Stimulated activated memory B cell treated with anti-CD40 and anti-IgM and Interleukin-4, amounts not matched to agents 10 μg/mL and 1 μg/mL and 100 μg/mL, for 72 hours (primary cell): Measurements from ENCODE around the gene RET.
A peak's percentile ranks its signal among the peaks of the same experiment; 100 is the strongest.

Source experiments
- ATAC-seq: fragments of 150-1000 bp; cut with Tn5 transposase; 2 replicates; pipeline ENCODE4 v1.10.0; 2021
- H3K27ac Mint-ChIP-seq: one replicate; pipeline ENCODE4 v1.8.0; 2022; ENCODE audit warnings: mild to moderate bottlenecking, mixed read lengths
- H3K27me3 Mint-ChIP-seq: one replicate; pipeline ENCODE4 v1.8.0; 2022; ENCODE audit warnings: mixed read lengths
- H3K36me3 Mint-ChIP-seq: one replicate; pipeline ENCODE4 v1.8.0; 2022; ENCODE audit warnings: mixed read lengths
- H3K4me1 Mint-ChIP-seq: one replicate; pipeline ENCODE4 v1.8.0; 2022; ENCODE audit warnings: mixed read lengths
- H3K4me3 Mint-ChIP-seq: one replicate; pipeline ENCODE4 v1.8.0; 2022; ENCODE audit warnings: mild to moderate bottlenecking, moderate library complexity, mixed read lengths
- H3K9me3 Mint-ChIP-seq: one replicate; pipeline ENCODE4 v1.8.0; 2022; ENCODE audit warnings: mixed read lengths

Gene RET

DNA sequence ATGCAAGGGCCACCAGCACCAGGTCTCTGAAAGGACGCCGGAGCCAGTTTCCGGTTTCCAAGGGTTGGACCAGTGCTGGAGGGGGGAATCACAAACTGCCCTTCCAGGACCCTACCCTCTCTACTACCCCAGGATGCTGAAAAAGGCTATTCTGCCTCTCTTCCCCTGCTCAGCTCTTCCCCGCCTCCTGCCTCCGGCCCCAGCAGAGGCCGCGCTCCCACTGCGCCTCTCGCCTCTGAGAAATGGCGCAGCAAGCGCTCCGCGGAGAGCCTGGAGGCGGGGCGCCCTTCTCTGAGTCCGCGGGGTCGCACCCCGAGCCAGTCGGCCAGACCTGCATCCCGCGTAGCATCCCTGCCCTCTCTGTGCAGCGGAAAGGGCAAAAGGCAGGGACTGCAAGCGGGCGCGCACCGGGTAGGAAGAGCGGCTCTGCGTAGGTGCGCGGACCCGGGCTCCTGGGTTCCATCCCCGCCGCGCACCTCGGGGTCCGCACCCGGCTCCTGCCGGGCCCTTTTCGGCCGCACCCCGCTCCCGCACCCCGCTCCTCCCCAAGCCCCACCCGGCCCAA lies 476 bp upstream of the RET start:
- Mint-ChIP-seq H3K27me3 (peaks cover 63% of the 10 kb centered on the region), H3K4me1 (peaks cover 14% of the 10 kb centered on the region), H3K27ac (no peak overlapping the region), H3K36me3 (no peaks in the 10 kb centered on the region), H3K9me3 (no peaks in the 10 kb centered on the region), H3K4me3 (peak overlapping the region; percentile 36)
- peak; percentile 2 for ATAC-seq

DNA sequence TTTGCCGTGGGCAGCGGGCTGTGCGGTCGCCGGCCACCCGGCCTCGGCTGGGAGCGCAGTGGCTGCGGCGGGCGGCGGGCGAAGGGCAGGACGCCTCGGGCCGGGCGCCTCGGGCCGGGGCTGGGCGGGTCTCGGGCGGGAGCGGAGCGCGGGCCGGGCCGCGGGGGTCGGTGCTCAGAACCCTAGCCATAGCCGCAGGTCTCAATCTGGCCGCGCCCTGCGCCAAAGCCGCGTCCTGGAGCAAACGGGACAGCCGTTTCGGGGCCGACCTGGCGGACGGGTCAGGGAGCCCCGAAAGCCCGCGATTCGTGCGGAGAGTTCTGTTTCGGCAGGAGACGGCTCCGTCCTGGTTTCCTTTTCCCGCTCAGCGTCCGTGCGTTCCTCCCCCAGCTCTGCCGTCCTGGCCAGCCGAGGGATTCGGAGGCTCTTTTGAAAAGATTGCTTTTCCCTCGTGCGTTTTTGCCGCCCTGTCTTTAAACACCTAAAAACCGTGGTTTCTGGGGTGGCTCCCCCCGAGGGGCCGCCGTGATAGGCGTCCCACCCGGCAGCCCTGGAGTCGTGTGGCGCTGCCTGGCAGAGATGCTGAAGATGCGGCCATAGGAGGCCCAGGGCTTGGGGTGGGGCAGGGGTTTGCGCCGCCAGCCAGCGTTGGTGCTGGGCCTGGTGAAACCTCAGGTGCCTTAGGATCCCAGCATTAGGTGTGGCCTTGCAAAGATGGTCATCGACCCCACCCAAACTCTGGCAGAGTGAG lies 727 bp downstream of the RET start:
- H3K9me3 Mint-ChIP-seq = no peaks in the 10 kb centered on the region
- peak overlapping the region; percentile 50 for H3K4me3 Mint-ChIP-seq
- H3K36me3 Mint-ChIP-seq = no peaks in the 10 kb centered on the region
- no peak overlapping the region for H3K27ac Mint-ChIP-seq
- peaks cover 14% of the 10 kb centered on the region for H3K4me1 Mint-ChIP-seq
- peaks cover 75% of the 10 kb centered on the region for H3K27me3 Mint-ChIP-seq
- no peak for ATAC-seq

DNA sequence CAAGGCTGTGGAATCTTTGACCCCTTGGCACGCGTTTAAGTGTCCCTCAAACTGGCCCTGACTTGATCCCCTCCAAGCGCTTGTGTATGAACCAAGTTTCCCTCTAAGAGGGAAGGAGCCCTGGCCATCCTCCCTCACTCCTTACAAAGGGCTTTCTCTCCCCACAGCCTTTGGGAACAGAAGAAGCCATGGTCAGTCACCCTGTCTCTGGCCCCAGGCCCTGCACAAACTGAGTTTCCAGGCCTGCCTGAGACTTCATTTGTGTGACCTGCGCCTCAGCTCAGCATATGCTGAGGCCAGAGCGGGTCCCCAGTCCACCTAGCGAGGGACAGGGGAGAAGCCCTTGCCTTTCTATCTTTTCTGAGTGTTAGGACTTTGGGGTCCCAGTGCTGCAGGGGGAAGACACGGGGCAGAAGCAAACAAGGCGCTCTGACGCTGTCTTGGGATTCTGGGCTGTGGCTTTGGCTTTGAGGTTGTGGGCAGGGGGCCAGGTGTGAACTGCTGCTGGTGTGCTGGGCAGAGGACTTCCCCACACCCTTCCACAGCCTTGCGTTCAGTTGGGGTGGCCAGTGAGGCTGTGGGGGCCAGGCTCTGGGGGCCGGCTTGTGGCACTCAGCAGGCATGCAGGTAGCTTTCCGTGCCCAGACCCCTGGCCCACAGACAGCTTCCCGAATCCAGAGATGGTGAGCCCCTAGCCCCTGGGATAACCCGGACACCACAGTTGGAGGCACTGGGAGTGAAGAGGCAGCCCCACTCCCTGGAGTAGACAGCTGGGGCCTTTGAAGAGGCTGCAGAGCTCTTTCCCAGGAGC lies 1.5 kb downstream of the RET start:
- H3K4me1 Mint-ChIP-seq = peaks cover 14% of the 10 kb centered on the region
- peak overlapping the region; percentile 24 for H3K4me3 Mint-ChIP-seq
- H3K27ac Mint-ChIP-seq = no peak overlapping the region
- H3K36me3 Mint-ChIP-seq = no peaks in the 10 kb centered on the region
- no peaks in the 10 kb centered on the region for H3K9me3 Mint-ChIP-seq
- no peak for ATAC-seq
- H3K27me3 Mint-ChIP-seq = peaks cover 81% of the 10 kb centered on the region

DNA sequence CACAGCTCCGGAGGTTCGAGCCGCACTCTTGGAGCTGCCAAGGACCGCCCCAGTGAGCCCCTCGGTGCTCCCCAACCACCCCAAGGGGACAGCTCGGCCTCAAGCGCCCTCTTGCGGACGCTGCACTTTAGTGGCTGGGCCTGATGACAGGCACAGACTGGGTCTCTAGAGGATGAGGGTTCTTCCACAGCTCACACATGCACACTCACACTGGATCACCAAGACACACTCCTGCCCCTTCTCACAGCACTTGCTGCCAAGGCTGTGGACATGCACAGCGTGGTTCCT lies 2.1 kb downstream of the RET start:
- Mint-ChIP-seq H3K27ac (no peak overlapping the region), H3K36me3 (no peaks in the 10 kb centered on the region), H3K4me3 (no peak overlapping the region), H3K27me3 (peaks cover 81% of the 10 kb centered on the region), H3K9me3 (no peaks in the 10 kb centered on the region), H3K4me1 (peaks cover 14% of the 10 kb centered on the region)
- no peak for ATAC-seq

DNA sequence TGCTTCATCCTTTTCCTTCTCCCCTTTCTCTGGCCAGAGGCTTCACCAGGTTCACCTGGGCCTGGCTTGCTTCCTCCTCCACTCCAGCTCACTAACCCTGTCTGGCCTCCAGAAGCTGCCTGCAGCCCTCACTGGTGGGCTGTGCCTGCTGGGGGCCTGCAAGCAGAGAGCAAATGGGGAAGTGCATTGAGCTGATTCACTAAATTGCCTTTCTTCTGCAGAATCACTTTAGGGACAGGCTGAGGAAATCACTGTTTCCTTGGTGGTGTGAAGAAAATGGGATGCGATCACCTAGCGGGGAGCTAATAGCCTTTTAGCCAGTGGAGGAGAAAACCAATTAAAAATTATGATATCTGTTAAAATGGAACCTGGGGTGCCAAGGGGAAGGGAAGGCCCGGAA lies 3.0 kb downstream of the RET start:
- ATAC-seq = no peak
- no peaks in the 10 kb centered on the region for H3K36me3 Mint-ChIP-seq
- H3K4me3 Mint-ChIP-seq = no peak overlapping the region
- H3K27ac Mint-ChIP-seq = no peak overlapping the region
- peaks cover 14% of the 10 kb centered on the region for H3K4me1 Mint-ChIP-seq
- no peaks in the 10 kb centered on the region for H3K9me3 Mint-ChIP-seq
- H3K27me3 Mint-ChIP-seq = peaks cover 78% of the 10 kb centered on the region

DNA sequence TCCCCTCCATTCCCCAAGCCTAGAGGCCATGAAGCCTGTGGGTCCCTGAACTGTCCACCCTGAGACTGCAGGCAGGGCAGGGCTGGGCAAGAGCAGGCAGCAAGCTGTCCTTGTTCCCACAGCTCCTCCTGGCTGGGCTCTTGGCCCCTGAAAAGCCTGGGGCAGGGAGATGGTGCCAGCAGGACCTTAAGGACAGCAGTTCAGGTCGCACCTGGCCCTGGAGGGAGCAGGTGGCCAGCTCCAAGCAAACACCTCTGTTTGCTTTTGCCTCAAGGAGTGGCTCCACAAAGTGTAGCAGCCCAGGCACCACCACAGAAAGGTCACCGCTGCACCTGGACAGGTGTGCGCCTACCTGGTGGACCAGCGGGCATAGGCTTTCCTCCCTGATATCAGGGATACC lies 5.2 kb downstream of the RET start:
- Mint-ChIP-seq H3K27me3 (peaks cover 69% of the 10 kb centered on the region), H3K9me3 (no peaks in the 10 kb centered on the region)
- ATAC-seq = no peak

DNA sequence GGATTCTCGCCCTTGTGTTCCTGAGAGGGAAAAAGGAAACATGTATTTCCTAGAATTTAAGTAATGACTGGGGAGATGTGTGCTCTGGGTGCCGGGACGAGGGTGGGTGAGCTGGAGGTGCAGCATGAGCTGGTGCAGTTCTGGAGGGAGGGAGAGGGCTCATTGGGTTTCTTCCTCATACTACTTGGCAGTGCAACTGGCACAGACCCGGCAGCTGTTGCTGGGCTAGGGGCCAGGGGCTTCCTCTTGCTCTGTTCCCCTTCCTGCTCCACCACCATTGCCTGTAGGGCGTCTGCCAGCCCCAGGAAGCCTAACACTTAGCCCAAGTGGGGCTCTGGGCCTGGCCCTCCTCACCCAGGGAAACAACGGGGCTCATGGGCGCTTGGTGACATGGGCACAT lies 5.9 kb downstream of the RET start:
- peaks cover 9% of the 10 kb centered on the region for H3K4me1 Mint-ChIP-seq
- peaks cover 71% of the 10 kb centered on the region for H3K27me3 Mint-ChIP-seq
- H3K4me3 Mint-ChIP-seq = no peak overlapping the region
- H3K27ac Mint-ChIP-seq = no peak overlapping the region
- peaks cover 2% of the 10 kb centered on the region for H3K9me3 Mint-ChIP-seq
- no peaks in the 10 kb centered on the region for H3K36me3 Mint-ChIP-seq
- no peak for ATAC-seq

More for the DNA sequence above, 5.2 kb downstream of the RET start:
- H3K27ac Mint-ChIP-seq = no peak overlapping the region
- H3K36me3 Mint-ChIP-seq = no peaks in the 10 kb centered on the region
- peaks cover 9% of the 10 kb centered on the region for H3K4me1 Mint-ChIP-seq
- H3K4me3 Mint-ChIP-seq = no peak overlapping the region

DNA sequence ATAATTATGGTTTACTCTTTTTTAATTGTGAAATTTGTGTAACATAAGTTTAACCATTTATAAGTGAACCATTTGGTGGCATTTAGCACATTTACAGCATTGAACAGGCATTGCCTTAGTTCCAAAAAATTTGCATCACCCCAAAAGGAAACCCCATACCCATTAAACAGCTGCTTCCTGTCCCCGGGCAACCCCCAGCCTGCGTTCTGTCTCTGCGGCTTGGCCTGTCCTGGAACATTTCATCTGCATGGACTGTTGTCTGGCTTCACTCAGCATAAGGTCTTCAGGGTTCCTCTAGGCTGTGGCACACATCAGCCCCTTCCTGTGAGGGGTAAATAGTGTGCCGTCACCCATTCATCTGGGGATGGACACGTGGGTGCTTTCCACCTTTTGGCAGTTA lies 6.9 kb downstream of the RET start:
- ATAC-seq = no peak
- Mint-ChIP-seq H3K4me1 (peaks cover 9% of the 10 kb centered on the region), H3K27ac (no peak overlapping the region), H3K9me3 (peaks cover 4% of the 10 kb centered on the region), H3K27me3 (peaks cover 71% of the 10 kb centered on the region), H3K4me3 (no peak overlapping the region), H3K36me3 (no peaks in the 10 kb centered on the region)

DNA sequence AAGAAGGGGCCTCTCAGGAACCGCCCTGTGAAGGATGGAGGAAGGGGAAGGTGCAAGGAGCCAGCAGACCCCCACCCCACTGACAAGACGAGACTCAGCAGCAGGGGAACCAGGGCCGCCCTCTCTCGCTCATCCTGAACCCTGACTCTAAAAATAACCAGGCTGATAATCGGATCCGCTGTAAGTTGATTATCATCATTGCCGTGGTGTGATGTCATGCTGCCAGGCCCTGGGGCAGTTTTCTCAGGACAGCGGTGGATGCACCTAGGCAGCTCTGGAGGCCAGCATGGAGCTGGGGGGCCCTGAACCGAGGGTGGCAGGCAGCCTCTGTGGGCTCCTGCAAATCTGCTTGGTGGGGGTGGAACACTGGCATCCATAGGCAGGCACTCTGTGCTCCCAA lies 7.9 kb downstream of the RET start:
- ATAC-seq = no peak
- H3K4me1 Mint-ChIP-seq = no peaks in the 10 kb centered on the region
- H3K9me3 Mint-ChIP-seq = peaks cover 4% of the 10 kb centered on the region
- H3K36me3 Mint-ChIP-seq = no peaks in the 10 kb centered on the region
- no peak overlapping the region for H3K4me3 Mint-ChIP-seq
- H3K27me3 Mint-ChIP-seq = peaks cover 71% of the 10 kb centered on the region
- no peak overlapping the region for H3K27ac Mint-ChIP-seq

DNA sequence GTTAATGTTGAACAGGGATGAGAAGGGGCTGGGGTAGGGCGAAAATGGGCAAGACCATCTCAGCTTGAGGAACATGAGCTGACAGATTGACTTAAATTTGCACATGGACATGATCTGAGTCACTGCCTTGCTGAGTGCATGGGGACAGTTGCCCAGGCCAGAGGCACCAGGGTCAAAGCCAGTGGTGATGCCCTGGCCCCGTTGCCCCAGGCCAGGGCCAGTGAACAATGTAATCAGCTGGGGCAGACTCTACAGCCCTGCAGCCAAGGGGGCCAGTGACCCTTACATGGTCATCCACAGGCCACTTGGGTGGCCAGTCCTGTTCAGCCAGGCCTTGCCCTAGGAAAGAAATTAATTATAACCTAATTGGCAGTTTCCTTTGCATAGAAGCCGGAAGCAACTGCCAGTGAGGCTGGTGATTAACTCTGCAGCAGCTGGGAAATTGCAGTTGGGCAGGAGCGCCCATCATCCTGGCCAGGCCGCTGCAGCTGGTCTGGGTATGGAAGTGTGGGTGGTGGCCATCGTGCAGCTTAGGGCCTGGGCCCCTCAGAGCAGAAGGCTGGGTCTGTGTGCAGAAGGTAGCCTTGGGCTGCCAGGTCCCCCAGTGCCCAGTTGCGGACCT lies 9.6 kb downstream of the RET start:
- H3K27ac Mint-ChIP-seq = no peak overlapping the region
- H3K27me3 Mint-ChIP-seq = peaks cover 55% of the 10 kb centered on the region
- no peak overlapping the region for H3K4me3 Mint-ChIP-seq

DNA sequence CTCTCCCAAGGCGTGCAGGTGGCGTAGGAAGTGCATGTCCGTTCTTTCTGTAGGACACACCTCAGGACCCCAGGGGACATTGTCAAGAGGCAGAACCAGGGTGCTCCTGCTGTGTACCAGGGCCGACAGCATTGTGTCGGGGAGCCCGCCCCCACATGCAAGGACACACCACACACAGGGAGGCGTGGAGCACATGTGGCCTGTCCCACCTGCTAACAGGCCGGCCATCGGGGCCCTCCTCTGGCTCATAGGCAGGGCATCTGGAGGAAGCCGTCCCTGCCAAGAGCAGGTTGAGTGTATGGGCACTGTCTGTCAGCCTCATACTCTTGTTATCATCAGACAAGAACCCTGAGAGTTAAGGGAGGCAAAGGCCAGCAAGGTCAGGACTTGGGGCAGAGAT lies 12.7 kb downstream of the RET start:
- H3K4me1 Mint-ChIP-seq = no peaks in the 10 kb centered on the region
- peaks cover 37% of the 10 kb centered on the region for H3K27me3 Mint-ChIP-seq
- no peak overlapping the region for H3K4me3 Mint-ChIP-seq
- H3K27ac Mint-ChIP-seq = no peak overlapping the region
- H3K9me3 Mint-ChIP-seq = peaks cover 4% of the 10 kb centered on the region
- ATAC-seq = no peak
- no peaks in the 10 kb centered on the region for H3K36me3 Mint-ChIP-seq

More for the DNA sequence above, 9.6 kb downstream of the RET start:
- H3K4me1 Mint-ChIP-seq = no peaks in the 10 kb centered on the region
- no peaks in the 10 kb centered on the region for H3K36me3 Mint-ChIP-seq
- ATAC-seq = no peak
- peaks cover 4% of the 10 kb centered on the region for H3K9me3 Mint-ChIP-seq

DNA sequence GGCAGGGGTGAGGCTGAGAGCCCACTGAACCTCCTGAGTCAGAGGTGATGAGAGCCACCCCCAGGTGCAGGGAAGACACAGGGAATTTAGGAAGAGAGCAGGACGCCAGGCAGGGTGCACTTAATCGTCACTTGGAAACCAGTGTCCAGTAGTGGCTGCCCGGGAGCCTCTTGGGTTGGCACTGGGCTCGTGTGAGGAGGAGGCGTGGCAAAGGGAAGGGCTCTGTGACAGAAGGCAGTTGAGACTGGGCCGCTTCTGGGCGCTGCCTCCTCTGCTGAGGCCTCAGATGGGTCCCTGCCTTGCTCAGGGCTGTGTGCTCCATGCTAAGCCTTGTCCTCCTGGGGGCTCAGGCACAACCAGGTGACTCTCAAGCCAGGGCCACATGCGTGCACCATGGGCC lies 13.3 kb downstream of the RET start:
- ATAC-seq = no peak
- Mint-ChIP-seq H3K9me3 (peaks cover 4% of the 10 kb centered on the region), H3K36me3 (no peaks in the 10 kb centered on the region), H3K4me3 (no peak overlapping the region), H3K27ac (no peak overlapping the region), H3K27me3 (peaks cover 34% of the 10 kb centered on the region), H3K4me1 (no peaks in the 10 kb centered on the region)

DNA sequence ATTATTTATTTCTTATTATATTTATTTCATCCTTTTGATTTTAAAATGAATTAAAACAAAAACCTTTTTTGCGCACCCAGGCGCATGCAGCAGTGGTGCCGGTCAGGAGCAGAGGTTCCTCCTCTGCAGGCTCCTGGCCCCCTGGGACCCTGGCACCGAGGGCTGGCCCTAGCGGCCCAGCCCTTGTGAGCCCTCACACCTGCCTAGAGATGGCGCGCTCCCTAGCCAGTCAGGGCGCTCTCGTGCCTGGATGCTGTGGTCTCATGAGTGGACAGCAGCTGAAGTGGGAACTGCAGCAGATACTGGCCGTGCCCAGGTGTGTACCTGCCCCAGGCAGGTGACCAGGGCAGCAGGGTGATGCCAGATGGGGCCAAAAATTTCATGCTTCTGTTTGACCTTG lies 13.8 kb downstream of the RET start:
- H3K4me1 Mint-ChIP-seq = no peaks in the 10 kb centered on the region
- no peaks in the 10 kb centered on the region for H3K36me3 Mint-ChIP-seq
- H3K27ac Mint-ChIP-seq = no peak overlapping the region
- H3K4me3 Mint-ChIP-seq = no peak overlapping the region
- no peak for ATAC-seq
- peaks cover 4% of the 10 kb centered on the region for H3K9me3 Mint-ChIP-seq
- peaks cover 29% of the 10 kb centered on the region for H3K27me3 Mint-ChIP-seq

DNA sequence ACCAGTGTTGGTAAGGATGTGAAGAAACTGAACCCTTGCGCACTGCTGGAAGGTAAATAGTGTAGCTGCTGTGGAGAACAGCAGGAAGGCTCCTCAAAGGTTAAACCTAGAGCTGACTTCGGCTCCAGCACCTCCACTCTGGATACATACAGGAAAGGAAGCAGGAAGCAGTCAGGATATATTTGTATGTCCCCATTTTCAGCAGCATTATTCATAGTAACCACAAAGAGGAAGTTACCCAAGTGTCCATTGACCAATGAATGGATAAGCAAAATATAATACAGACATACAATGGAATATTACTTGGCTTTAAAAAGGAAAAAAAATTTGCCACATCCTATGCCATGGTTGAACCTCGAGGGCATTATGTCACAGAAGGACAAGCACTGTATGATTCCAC lies 15.0 kb downstream of the RET start:
- Mint-ChIP-seq H3K36me3 (no peaks in the 10 kb centered on the region), H3K9me3 (peaks cover 4% of the 10 kb centered on the region), H3K4me3 (no peak overlapping the region), H3K27me3 (peaks cover 29% of the 10 kb centered on the region), H3K4me1 (no peaks in the 10 kb centered on the region), H3K27ac (no peak overlapping the region)
- ATAC-seq = no peak

DNA sequence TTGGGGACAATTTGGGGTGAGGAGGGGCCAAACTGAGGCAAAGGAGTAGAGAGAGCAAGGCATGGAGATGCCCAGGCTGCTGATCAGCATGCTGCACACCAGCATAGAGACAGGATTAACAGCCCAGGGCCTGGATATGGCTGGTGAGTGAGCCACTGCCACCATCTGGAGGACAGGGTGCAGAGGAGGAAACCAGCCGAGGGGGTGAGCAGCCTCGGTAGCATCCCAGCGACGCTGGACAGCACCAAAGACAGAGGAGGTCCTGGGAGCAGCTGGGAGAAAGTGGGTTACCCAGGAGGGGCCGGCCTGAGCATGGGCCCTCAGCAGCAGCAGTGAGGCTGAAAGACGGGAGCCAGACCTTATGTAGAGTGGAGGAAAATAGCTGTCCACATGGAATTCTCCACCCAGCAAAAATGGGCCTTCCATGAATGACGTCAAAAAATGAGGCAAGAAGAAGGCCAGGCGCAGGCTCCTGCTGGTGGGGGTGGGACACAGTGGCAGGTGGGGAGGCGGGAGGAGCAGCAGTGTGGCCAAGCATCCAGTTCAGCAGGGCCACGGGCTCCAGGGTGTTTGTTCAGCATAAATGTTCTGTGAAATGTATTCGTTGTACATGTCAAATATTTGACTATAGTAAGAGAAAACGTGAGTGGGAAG lies 16.7 kb downstream of the RET start:
- H3K27me3 Mint-ChIP-seq = peaks cover 13% of the 10 kb centered on the region
- H3K27ac Mint-ChIP-seq = no peak overlapping the region
- H3K36me3 Mint-ChIP-seq = no peaks in the 10 kb centered on the region
- no peak overlapping the region for H3K4me3 Mint-ChIP-seq
- no peak for ATAC-seq
- H3K4me1 Mint-ChIP-seq = no peaks in the 10 kb centered on the region
- no peaks in the 10 kb centered on the region for H3K9me3 Mint-ChIP-seq
